Loucy (cell line): ENCODE results near the gene AKAP11.

Experiments
- CTCF ChIP-seq: fragments of 200-600 bp; sonication (generic); conservative IDR thresholded peaks from 2 replicates; pipeline ENCODE4 v1.5.1; 2014; ENCODE audit warnings: mild to moderate bottlenecking, antibody characterized with exemption, low read length
- EZH2phosphoT487 ChIP-seq: fragments of 200-600 bp; IDR thresholded peaks from 2 replicates; pipeline ENCODE4 v1.6.1; 2018; ENCODE audit warnings: antibody characterized with exemption, mild to moderate bottlenecking, moderate library complexity, borderline replicate concordance

GRCh38 chr13:42275506-42275905 lies 3.6 kb downstream of the AKAP11 start:
- TF ChIP-seq CTCF, result no peak
- no peak for TF ChIP-seq EZH2phosphoT487
